HFF-Myc (cell line): ENCODE data around the gene SHOC2.

Experiments used
- DNase-seq: peaks from one replicate; pipeline ENCODE4 v3.0.0-alpha.2; 2011; ENCODE audit warnings: low read depth; ENCODE audit errors: extremely low read depth
- H3K4me3 ChIP-seq: replicated peaks from 2 replicates; pipeline ENCODE4 v1.5.1; 2011; ENCODE audit warnings: low read depth, mild to moderate bottlenecking, control low read depth, low read length
- TF ChIP-seq, protein P1 (sequence below): IDR thresholded peaks from 2 replicates; pipeline ENCODE4 v1.5.1; 2012; ENCODE audit warnings: mild to moderate bottlenecking, low read depth, low read length, control low read depth; ENCODE audit errors: missing control alignments

SHOC2 gene

DNA sequence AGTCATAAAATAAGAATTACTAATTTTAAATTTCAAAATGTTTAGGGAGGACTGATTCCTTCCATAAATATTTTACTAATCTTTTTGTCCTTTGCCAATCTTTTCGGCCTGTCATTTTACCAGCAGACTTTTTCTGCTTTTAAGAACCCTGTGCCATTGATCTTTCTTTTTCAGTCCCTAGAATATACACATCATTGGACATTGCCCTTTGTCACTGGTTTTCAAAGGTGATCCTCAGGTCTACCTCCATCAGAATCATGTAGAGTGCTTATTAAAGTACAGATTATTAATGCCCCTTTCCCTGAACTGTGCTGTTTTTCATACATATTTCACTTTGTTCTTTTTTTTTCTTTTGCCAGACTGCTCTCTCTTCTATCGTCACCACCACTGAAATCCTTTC lies 43.8 kb downstream of the SHOC2 start:
- no peak for DNase-seq
- TF ChIP-seq, protein P1, sequence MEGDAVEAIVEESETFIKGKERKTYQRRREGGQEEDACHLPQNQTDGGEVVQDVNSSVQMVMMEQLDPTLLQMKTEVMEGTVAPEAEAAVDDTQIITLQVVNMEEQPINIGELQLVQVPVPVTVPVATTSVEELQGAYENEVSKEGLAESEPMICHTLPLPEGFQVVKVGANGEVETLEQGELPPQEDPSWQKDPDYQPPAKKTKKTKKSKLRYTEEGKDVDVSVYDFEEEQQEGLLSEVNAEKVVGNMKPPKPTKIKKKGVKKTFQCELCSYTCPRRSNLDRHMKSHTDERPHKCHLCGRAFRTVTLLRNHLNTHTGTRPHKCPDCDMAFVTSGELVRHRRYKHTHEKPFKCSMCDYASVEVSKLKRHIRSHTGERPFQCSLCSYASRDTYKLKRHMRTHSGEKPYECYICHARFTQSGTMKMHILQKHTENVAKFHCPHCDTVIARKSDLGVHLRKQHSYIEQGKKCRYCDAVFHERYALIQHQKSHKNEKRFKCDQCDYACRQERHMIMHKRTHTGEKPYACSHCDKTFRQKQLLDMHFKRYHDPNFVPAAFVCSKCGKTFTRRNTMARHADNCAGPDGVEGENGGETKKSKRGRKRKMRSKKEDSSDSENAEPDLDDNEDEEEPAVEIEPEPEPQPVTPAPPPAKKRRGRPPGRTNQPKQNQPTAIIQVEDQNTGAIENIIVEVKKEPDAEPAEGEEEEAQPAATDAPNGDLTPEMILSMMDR: no peak
- no peak overlapping the region for H3K4me3 ChIP-seq

DNA sequence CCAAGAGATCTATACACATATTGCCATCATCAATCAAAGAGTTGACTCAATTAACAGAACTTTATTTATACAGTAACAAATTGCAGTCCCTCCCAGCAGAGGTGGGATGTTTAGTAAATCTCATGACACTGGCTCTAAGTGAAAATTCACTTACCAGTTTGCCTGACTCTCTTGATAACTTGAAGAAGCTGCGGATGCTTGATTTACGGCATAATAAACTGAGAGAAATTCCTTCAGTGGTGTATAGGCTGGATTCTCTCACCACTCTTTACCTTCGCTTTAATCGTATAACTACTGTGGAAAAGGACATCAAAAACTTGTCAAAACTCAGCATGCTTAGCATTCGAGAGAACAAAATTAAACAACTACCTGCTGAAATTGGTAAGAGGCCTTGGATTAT lies 45.3 kb downstream of the SHOC2 start:
- DNase-seq: no peak
- TF ChIP-seq, protein P1: no peak
- no peak overlapping the region for H3K4me3 ChIP-seq

DNA sequence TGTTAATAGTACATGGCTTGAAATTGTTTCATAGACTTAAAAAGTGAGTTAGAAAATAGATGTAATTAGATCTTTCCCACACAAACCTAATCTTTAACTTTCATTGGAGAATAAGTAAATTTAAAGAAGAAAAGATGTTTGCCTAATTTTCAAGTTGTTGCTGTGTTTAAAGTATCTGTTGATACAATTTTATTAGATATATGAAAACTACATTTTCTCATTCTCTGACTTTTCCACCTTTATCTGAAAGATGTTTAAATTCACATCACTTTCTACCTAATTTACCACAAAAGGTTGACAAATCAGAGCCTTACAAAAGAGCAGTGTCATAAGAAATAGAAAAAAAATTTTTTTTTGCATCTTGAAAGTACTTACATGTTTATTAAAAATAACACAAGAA lies 45.8 kb downstream of the SHOC2 start:
- DNase-seq: no peak
- no peak overlapping the region for H3K4me3 ChIP-seq
- TF ChIP-seq, protein P1: no peak

DNA sequence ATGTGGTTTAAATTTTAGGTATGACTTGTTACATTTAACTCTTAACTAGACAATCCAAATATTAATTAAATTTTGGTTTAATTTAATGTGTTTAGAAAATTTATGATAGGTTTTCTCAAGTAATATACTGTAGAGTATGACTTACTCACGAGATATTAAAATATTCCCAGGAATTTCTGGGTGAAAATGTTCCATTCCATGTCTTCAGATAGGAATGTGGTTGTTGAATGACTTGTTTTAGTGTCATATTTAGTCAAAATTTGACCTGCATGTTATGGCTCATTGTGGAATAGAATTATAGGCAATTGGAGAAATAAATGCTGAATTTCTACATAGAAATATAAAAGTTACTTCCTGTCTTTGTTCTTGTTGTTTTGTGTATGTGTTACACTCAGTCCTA lies 46.7 kb downstream of the SHOC2 start:
- TF ChIP-seq, protein P1: no peak
- no peak overlapping the region for H3K4me3 ChIP-seq
- DNase-seq: no peak

DNA sequence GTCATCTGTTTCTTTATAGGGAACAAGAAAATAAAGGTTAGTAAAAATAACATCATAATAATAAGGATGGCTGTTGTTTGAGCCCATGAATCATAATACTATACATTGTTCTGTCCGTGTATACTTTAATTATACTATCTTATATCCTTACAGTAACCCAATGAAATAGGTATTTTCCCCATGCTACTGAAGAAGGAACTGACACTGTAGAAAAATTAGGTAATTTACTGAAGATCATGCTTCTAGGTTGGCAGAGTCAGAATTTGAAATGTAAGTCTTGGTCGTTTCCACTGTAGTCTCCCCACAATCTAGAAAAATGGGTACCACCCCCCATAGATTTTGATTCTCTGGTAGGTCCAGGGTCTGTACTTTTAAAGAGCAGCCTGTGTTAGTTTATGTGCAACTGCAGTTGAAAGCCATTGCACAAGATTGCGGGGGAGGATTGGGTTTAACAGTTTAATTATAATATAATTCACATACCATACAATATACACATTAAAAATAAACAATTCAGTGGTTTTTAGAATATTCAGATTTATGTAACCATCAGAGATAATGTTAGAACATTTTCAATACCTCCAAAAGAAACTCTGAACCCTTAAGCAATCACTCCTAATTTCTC lies 47.7 kb downstream of the SHOC2 start:
- H3K4me3 ChIP-seq: no peak overlapping the region
- no peak for DNase-seq
- TF ChIP-seq, protein P1: no peak

DNA sequence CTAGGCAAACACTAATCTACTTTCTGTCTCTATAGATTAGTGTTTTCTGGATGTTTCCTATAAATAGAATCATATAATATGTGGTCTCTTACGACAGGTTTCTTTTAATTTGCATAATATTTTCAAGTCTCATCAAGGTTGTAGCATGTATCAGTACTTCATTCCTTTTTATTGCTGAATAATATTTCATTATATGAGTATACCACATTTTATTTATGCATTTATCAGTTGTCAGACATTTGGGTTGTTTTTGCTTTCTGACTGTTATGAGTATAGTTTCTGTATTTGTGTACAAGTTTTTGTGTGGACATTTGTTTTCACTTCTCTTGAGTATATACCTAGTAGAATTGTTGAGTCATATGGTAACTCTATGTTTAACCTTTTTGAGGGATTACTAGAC lies 48.2 kb downstream of the SHOC2 start:
- TF ChIP-seq, protein P1: no peak
- no peak for DNase-seq
- H3K4me3 ChIP-seq: no peak overlapping the region

DNA sequence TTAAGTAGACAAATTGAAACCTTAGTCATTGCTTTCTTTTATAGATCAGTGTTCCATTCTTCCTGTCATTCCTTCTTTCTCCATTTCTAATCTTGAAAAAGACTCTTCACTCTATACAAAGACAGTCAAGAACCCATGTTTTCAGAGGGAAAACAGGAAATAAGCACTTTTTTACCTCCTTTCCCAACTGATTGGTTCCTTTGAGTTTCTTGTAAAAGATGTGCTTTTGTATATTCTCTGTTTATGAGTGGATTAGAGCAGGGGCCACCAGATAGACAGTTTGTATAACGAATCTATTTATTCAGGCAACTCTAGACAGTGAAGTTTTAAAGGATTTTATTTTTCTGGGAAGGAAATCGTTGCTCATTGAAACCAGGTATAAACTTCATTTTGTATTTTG lies 49.8 kb downstream of the SHOC2 start:
- TF ChIP-seq, protein P1: no peak
- DNase-seq: no peak
- H3K4me3 ChIP-seq: no peak overlapping the region
